WERI-Rb-1 (cell line): ENCODE data around the gene ANKS4B.
"Not testable (repeated sequence)": the region's sequence is repeated elsewhere in the genome, so short reads cannot be mapped to it uniquely, and the experiment has no call there.

ENCODE experiments used
- DNase-seq: peaks from one replicate; pipeline ENCODE4 v3.0.0-alpha.2; 2020
- H3K27ac ChIP-seq: fragments of 250-450 bp; sonication (Bioruptor Pico); 2 replicates; pipeline ENCODE4 v1.5.1; 2020; ENCODE audit warnings: mild to moderate bottlenecking, moderate library complexity
- H3K27me3 ChIP-seq: fragments of 250-450 bp; sonication (Bioruptor Pico); 2 replicates; pipeline ENCODE4 v1.5.1; 2021; ENCODE audit warnings: mild to moderate bottlenecking, low read depth, moderate library complexity; ENCODE audit not compliant: insufficient read depth, severe bottlenecking
- H3K36me3 ChIP-seq: fragments of 250-450 bp; sonication (Bioruptor Pico); 2 replicates; pipeline ENCODE4 v1.5.1; 2020; ENCODE audit warnings: mild to moderate bottlenecking, moderate library complexity
- H3K4me3 ChIP-seq: 2 replicates; pipeline ENCODE4 v1.5.1; 2011; ENCODE audit warnings: low read depth, mild to moderate bottlenecking, control low read depth, low read length
- H3K9me3 ChIP-seq: fragments of 250-450 bp; sonication (Bioruptor Pico); 2 replicates; pipeline ENCODE4 v1.5.1; 2021; ENCODE audit warnings: mild to moderate bottlenecking, moderate library complexity; ENCODE audit not compliant: severe bottlenecking
- TF ChIP-seq, protein P1 (sequence below): IDR thresholded peaks from 2 replicates; pipeline ENCODE4 v1.5.1; 2011; ENCODE audit warnings: low read depth, mild to moderate bottlenecking, control low read depth, inconsistent platforms, low read length

Gene ANKS4B

GRCh38 chr16:21244518-21245215 lies 11.2 kb downstream of the ANKS4B start:
- H3K36me3 ChIP-seq, result no peaks in the 10 kb centered on the region
- no peak overlapping the region for H3K27ac ChIP-seq
- TF ChIP-seq, protein P1, sequence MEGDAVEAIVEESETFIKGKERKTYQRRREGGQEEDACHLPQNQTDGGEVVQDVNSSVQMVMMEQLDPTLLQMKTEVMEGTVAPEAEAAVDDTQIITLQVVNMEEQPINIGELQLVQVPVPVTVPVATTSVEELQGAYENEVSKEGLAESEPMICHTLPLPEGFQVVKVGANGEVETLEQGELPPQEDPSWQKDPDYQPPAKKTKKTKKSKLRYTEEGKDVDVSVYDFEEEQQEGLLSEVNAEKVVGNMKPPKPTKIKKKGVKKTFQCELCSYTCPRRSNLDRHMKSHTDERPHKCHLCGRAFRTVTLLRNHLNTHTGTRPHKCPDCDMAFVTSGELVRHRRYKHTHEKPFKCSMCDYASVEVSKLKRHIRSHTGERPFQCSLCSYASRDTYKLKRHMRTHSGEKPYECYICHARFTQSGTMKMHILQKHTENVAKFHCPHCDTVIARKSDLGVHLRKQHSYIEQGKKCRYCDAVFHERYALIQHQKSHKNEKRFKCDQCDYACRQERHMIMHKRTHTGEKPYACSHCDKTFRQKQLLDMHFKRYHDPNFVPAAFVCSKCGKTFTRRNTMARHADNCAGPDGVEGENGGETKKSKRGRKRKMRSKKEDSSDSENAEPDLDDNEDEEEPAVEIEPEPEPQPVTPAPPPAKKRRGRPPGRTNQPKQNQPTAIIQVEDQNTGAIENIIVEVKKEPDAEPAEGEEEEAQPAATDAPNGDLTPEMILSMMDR, result no peak
- H3K27me3 ChIP-seq, result no peaks in the 10 kb centered on the region
- no peaks in the 10 kb centered on the region for H3K9me3 ChIP-seq
- no peak for DNase-seq
- H3K4me3 ChIP-seq, result no peak overlapping the region

- not testable (repeated sequence) for H3K9me3 ChIP-seq, H3K36me3 ChIP-seq, H3K27me3 ChIP-seq, H3K4me3 ChIP-seq, H3K27ac ChIP-seq, DNase-seq
Measured at GRCh38 chr16:21248179-21248578, 14.7 kb downstream of the ANKS4B start.

DNA sequence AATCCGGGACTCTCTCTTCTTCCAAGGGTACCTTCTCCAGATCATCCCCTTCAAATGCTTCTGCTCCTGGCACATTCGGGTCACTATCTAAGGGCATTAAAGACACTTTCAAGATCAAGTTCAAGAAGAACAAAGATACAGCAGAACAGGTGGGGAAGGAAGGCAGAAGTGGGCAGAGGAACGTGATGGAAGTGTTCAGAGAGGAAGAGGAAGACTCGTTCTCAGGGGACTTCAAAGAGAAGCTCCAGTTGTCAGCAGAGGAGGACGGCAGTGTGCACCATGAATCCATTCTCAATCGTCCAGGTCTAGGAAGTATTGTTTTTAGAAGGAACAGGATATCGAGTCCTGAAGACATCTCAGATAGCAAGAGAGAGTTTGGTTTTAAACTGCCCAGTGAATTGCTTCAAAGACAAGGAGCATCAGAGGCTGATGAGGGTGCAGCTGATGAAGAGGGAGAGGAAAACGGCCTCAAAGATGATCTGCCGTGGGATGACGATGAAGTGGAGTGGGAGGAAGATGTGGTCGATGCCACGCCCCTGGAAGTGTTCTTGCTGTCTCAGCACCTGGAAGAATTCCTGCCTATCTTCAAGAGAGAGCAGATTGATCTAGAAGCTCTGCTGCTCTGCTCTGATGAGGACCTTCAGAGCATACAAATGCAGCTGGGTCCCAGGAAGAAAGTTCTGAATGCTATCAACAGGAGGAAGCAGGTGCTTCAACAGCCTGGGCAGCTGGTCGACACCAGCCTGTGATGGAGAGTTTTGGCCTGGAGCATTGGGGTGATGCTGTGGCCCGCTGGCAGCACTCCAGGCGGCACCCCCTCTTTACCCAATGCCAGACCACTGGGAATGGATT lies 16.8 kb downstream of the ANKS4B start:
- Histone ChIP-seq H3K27ac (no peak overlapping the region), H3K4me3 (no peak overlapping the region), H3K36me3 (no peaks in the 10 kb centered on the region), H3K9me3 (no peaks in the 10 kb centered on the region), H3K27me3 (no peaks in the 10 kb centered on the region)
- DNase-seq, result no peak
- TF ChIP-seq, protein P1, result no peak

DNA sequence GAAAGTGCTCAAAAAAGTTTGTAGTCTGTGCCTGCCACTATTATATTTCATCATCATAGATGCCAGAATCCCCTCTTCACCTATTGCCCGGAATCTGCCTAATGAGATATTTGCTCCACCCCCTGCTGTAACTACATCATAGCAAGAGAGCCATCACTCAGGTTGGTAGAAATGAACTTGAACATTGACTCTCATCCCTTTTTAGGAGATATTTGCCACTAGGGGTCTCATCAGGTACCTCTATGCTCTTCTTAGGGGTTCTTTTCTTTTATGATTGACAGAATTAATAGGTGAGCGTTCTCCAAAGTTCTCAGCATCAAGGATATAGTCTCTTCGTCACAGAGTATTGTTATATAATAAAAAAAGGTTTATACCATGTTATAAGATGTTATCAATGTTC lies 20.0 kb downstream of the ANKS4B start:
- no peaks in the 10 kb centered on the region for H3K27me3 ChIP-seq

GRCh38 chr16:21256636-21257035 lies 23.1 kb downstream of the ANKS4B start:
- no peak overlapping the region for H3K27ac ChIP-seq
- H3K4me3 ChIP-seq, result no peak overlapping the region
- no peaks in the 10 kb centered on the region for H3K36me3 ChIP-seq
- no peak for DNase-seq
- H3K9me3 ChIP-seq, result no peaks in the 10 kb centered on the region
- H3K27me3 ChIP-seq, result no peaks in the 10 kb centered on the region
- TF ChIP-seq, protein P1, result no peak

More for the DNA sequence above, 20.0 kb downstream of the ANKS4B start:
- Histone ChIP-seq H3K9me3 (no peaks in the 10 kb centered on the region), H3K4me3 (no peak overlapping the region), H3K36me3 (no peaks in the 10 kb centered on the region), H3K27ac (no peak overlapping the region)
- no peak for DNase-seq
- TF ChIP-seq, protein P1, result no peak

DNA sequence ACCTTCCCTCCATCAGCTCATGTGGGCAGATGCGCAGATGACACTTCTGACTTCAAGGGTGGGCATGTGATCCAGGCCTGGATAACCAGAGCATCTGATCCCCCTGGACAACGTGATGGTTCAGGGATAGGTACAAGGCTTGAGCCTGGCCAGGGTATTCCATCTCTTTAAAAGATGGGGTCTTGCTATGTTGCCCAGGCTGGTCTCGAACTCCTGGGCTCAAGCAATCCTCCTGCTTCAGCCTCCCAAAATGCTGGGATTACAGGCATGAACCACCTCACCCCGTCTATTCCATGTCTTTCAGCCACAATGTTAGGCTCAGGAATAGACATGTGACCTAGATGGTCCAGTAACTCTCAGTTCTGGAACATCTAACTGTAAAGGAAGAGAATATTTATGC lies 23.8 kb downstream of the ANKS4B start:
- TF ChIP-seq, protein P1, result no peak
- H3K36me3 ChIP-seq, result no peaks in the 10 kb centered on the region
- H3K9me3 ChIP-seq, result no peaks in the 10 kb centered on the region
- no peaks in the 10 kb centered on the region for H3K27me3 ChIP-seq
- H3K27ac ChIP-seq, result no peak overlapping the region
- no peak for DNase-seq
- no peak overlapping the region for H3K4me3 ChIP-seq
